Esophagus muscularis mucosa (tissue), 4 donors: ENCODE measurements around the gene OSBPL10.

Source experiments
- EP300 ChIP-seq: sonication (generic); formaldehyde crosslinking; IDR thresholded peaks from one replicate; pipeline ENCODE4 v1.6.1; 2017; ENCODE audit warnings: antibody characterized with exemption
- POLR2A ChIP-seq: fragments of 450-650 bp; IDR thresholded peaks from one replicate; pipeline ENCODE4 v1.6.1; 2017; ENCODE audit warnings: antibody characterized with exemption, moderate library complexity, mild to moderate bottlenecking, low read depth
- POLR2AphosphoS5 ChIP-seq, 2 donors: sonication (generic); formaldehyde crosslinking; IDR thresholded peaks; one replicate each; pipeline ENCODE4 v1.6.1; 2017; ENCODE audit warnings: antibody characterized with exemption in 2 of 2
- TF ChIP-seq, protein P1 (sequence below), 3 experiments: fragments of 200-600 bp in 2 of 3; fragments of 450-650 bp in 1 of 3; sonication (generic) in 2 of 3; IDR thresholded peaks; one replicate each; pipeline ENCODE4 v1.5.1; 2017 to 2019; ENCODE audit warnings: antibody characterized with exemption in 3 of 3, mild to moderate bottlenecking in 2 of 3, moderate library complexity in 1 of 3

DNA sequence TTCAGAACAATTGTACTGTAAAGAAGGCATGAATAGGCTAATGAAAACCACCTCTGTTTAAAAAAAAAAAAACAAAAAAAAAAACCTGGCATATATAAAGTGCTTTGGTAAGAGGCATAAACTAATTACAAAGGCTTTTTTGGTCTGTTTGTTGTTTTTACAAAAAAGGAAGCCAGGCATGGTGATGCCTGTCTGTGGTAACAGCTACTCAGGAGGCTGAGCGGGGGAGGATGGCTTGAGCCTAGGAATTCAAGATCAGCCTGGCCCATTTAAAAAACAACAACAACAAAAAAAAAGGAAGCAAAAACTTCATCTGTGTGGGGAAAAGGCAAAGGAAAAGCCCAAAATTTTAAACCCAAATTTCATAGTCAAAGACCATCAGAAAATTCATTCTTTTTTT lies 47.0 kb downstream of the OSBPL10 start:
- TF ChIP-seq, protein P1, sequence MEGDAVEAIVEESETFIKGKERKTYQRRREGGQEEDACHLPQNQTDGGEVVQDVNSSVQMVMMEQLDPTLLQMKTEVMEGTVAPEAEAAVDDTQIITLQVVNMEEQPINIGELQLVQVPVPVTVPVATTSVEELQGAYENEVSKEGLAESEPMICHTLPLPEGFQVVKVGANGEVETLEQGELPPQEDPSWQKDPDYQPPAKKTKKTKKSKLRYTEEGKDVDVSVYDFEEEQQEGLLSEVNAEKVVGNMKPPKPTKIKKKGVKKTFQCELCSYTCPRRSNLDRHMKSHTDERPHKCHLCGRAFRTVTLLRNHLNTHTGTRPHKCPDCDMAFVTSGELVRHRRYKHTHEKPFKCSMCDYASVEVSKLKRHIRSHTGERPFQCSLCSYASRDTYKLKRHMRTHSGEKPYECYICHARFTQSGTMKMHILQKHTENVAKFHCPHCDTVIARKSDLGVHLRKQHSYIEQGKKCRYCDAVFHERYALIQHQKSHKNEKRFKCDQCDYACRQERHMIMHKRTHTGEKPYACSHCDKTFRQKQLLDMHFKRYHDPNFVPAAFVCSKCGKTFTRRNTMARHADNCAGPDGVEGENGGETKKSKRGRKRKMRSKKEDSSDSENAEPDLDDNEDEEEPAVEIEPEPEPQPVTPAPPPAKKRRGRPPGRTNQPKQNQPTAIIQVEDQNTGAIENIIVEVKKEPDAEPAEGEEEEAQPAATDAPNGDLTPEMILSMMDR (IDR thresholded peaks at IDR 0.05), result no peak
- TF ChIP-seq POLR2A (no peak), EP300 (no peak), POLR2AphosphoS5 (IDR thresholded peaks at IDR 0.05) (no peak)
